Measurements from ENCODE around the gene SYNGR3. TPM values are rescaled to one million over a fixed set of nuclear protein-coding genes. Genes with fewer than 3 reads are reported as not detected.
A peak's percentile ranks its signal among the peaks of the same experiment; 100 is the strongest.

SYNGR3 gene
- total and polyA plus RNA-seq, 10 donors: 0.85 to 11.4 (median 2.8) TPM

- peaks cover 23 to 63% (median 52%) of the 10 kb centered on the region in 6 donors for H3K36me3 ChIP-seq
- H3K27me3 ChIP-seq (replicated peaks in 1 of 7): peaks cover 3 to 77% (median 38%) of the 10 kb centered on the region in 7 donors
- intact Hi-C loops (cut with DNase I; ENCODE audit: low total_unique reads): no loop called here
- H3K9me3 ChIP-seq: no peaks in the 10 kb centered on the region
- H3K4me1 ChIP-seq: peaks cover 12 to 49% (median 31%) of the 10 kb centered on the region in 6 donors
- H3K4me3 ChIP-seq: no peak overlapping the region
- H3K27ac ChIP-seq: no peak overlapping the region
- TF ChIP-seq POLR2A (IDR thresholded peaks at IDR 0.05): no peak
- TF ChIP-seq CTCF (IDR thresholded peaks at IDR 0.05 in 8 of 11, conservative IDR thresholded peaks at IDR 0.05 in 3 of 11): no peak
- no peak for TF ChIP-seq POLR2AphosphoS5 (IDR thresholded peaks at IDR 0.05)
- no peak for DNase-seq
- 95 to 100% (median 96%) methylated on average over 3 to 8 of the region's 8 CpGs for WGBS, 5 donors
Observed at GRCh38 chr16:1976216-1976520, 13.6 kb upstream of the SYNGR3 start.

GRCh38 chr16:1976951-1977874, 12.6 kb upstream of the SYNGR3 start:
- intact Hi-C loops (cut with DNase I; ENCODE audit: low total_unique reads): no loop called here
- DNase-seq: no peak
- Histone ChIP-seq H3K27me3 (replicated peaks in 1 of 7) (peaks cover 3 to 87% (median 41%) of the 10 kb centered on the region in 7 donors), H3K27ac (no peak overlapping the region), H3K4me3 (no peak overlapping the region), H3K9me3 (no peaks in the 10 kb centered on the region), H3K36me3 (peaks cover 23 to 63% (median 52%) of the 10 kb centered on the region in 6 donors), H3K4me1 (peaks cover 10 to 43% (median 25%) of the 10 kb centered on the region in 6 donors)
- TF ChIP-seq POLR2A (IDR thresholded peaks at IDR 0.05): no peak
- peak in 1 of 3 donors; percentile 7 for TF ChIP-seq POLR2AphosphoS5 (IDR thresholded peaks at IDR 0.05)
- WGBS, 5 donors: 94 to 95% (median 94%) methylated on average over 23 to 33 of the region's 33 CpGs

- TF ChIP-seq POLR2A (IDR thresholded peaks at IDR 0.05) (no peak), CTCF (IDR thresholded peaks at IDR 0.05 in 8 of 11, conservative IDR thresholded peaks at IDR 0.05 in 3 of 11) (no peak), POLR2AphosphoS5 (IDR thresholded peaks at IDR 0.05) (no peak)
- Histone ChIP-seq H3K4me1 (peaks cover 7 to 41% (median 20%) of the 10 kb centered on the region in 6 donors), H3K9me3 (no peaks in the 10 kb centered on the region), H3K27me3 (replicated peaks in 1 of 7) (peaks cover 3 to 94% (median 41%) of the 10 kb centered on the region in 7 donors), H3K36me3 (peaks cover 23 to 63% (median 52%) of the 10 kb centered on the region in 6 donors), H3K4me3 (no peak overlapping the region), H3K27ac (no peak overlapping the region)
- intact Hi-C loops (cut with DNase I; ENCODE audit: low total_unique reads): no loop called here
- no peak for DNase-seq
- 94 to 99% (median 97%) methylated on average over 14 to 18 of the region's 18 CpGs for WGBS, 5 donors
Observed at GRCh38 chr16:1977875-1978268, 11.9 kb upstream of the SYNGR3 start.

- WGBS, 5 donors: 77 to 90% (median 88%) methylated on average over 29 to 37 of the region's 37 CpGs
- Histone ChIP-seq H3K27ac (no peak overlapping the region), H3K4me1 (peaks cover 6 to 41% (median 20%) of the 10 kb centered on the region in 6 donors), H3K4me3 (no peak overlapping the region), H3K9me3 (no peaks in the 10 kb centered on the region), H3K36me3 (peaks cover 23 to 60% (median 52%) of the 10 kb centered on the region in 6 donors), H3K27me3 (replicated peaks in 1 of 7) (peaks cover 3 to 100% (median 41%) of the 10 kb centered on the region in 7 donors)
- no peak for TF ChIP-seq CTCF (IDR thresholded peaks at IDR 0.05 in 8 of 11, conservative IDR thresholded peaks at IDR 0.05 in 3 of 11)
- no peak for TF ChIP-seq POLR2AphosphoS5 (IDR thresholded peaks at IDR 0.05)
- no peak for TF ChIP-seq POLR2A (IDR thresholded peaks at IDR 0.05)
- intact Hi-C loops (cut with DNase I; ENCODE audit: low total_unique reads): no loop called here
- no peak for DNase-seq
Observed at GRCh38 chr16:1978476-1979120, 11.2 kb upstream of the SYNGR3 start.

Measured in spleen (tissue), 11 donors.